Measurements from ENCODE around the gene P4HA3.
A peak's percentile ranks its signal among the peaks of the same experiment; 100 is the strongest.

The P4HA3 gene

DNA sequence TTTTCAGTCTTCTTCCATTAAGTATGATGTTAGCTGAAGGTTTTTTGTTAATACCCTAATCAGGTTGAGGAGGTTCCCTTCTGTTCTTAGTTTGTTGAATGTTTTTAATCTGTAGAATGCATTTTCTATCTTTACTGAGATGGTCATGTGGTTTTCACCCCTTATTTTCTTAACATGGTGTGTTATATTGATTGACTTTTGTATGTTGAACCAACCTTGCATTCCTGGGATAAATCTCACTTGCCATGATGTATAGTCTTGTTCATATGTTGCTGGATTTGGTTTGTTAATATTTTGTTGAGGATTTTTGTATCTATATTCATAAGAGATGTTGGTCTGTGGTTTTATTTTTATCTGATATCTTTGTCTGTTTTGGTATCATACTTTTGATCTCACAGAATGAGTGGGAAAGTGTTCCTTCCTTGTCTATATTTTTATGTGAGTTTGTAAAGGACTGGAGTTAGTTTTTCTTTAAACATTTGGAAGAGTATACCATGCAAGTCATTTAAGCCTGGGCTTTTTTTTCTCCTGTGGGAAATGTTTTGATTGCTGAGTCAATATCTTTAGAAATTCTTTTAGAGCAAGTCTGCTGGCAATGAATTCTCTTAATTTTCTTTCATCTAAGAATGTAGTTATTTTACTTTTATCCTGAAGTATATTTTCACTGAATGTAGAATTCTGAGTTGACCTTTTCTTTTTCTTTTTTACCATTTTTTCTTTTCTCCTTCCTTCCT, 5.5 kb upstream of the P4HA3 start:
- DNase-seq (ENCODE audit: low spot score), result no peak

DNA sequence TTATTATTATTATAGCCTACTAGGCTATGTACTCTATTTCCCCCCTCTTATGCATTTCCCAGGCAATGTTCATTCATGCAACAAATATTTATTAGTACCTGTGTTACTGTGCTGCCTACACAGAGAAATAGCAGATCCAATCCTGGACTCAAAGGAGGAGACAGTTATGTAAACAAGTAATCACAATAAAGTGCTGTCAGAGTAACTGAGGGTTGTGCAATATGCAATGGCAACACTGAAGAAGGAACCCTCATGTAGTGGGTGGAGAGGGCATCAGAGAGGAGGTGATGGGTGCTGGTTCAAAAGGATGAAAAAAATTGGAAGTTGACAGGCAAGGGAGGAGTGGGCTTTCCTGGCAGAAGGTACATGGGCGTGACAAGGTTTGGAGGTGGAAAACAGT, 886 bp upstream of the P4HA3 start:
- no peak for DNase-seq (ENCODE audit: low spot score)

DNA sequence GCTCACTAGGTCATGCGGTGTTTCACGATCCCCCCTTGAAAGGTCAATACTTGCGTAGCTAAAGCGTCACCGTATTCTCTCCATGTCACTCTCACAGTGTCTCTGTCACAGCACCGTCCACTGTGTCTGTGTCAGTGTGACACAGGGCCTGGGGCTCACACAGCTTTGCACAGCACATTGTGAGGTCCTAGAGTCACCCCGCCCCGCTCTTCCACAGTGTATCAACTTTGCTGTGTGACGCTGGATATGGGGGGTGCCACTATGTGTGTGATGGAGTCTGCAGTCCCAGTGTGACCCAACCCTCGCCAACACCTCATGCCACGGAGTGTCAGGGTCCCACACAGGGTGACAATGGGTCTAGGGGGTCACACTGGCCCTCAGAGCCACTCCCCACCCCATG, 583 bp downstream of the P4HA3 start:
- no peak for DNase-seq (ENCODE audit: low spot score)

DNA sequence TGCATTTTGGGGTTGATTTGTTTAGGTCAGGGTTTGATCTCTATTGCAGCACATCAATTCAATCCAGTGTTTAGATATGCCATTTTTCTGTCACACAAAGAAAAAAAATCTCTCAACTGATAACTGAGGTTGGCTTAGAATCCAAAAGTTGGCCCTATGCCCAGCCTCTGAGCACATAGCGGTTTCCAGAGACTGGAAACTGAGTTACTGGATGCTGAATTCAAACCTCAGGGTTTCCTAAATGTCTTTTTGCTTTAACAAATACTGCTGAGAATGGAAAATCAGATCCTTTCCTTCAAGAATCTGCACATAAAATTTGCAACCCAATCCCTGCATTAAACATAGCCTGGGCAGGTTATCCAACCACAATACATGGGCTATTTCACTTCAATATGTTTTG, 4.0 kb downstream of the P4HA3 start:
- no peak for DNase-seq (ENCODE audit: low spot score)

DNA sequence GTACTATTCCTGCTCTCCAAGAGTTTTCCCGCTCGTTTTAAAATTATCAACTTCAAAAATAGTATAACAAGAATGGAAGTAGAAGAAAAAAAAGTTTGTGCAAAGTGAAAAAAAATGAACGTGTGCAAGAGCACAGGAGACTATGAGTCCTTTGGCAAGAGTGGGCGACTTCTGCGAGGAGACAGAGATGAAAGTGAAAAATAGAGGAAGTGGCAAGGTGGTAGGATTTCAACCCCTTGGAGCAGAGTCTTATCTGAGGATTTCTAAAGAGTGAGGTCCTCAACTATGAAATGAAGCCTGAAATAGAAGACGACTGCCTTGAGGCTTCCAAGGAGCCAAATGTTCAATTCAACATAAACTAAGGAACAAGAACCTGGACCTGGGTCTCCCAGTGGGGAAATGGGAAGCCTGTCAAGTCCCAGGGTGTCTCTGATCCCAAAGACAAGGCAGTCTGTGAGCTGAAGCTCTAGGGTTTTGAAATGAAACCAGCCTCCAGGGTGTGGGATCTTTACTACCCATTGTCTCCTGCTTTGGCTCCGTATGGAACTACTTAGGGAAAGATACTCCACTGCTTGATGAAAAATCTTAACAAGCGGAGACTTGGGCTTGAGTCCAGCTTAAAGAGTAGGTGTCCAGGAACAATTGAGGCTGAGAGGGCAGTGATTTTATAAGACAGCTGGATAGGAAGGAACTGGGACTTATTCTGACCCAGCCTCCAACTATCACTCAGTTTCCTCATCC, 4.8 kb downstream of the P4HA3 start:
- peak; percentile 8 for DNase-seq (ENCODE audit: low spot score)

DNA sequence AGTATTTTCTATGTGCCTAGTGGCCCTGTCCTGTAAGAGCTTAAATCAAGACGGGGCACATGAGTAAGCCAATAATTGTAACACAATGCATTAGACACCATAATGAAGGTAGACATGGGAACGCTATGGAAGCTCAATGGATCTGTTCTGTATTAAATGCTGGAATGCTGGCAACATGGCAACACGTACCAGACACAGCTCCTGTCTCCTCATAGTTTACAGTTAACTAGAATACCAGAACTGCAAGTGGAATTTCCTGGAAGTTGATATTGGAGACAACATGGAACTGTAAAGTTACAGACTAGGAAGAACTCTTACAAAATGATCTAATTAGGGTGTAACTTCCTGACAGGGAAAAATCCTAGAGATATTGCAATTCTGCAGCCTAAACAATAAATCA, 12.4 kb downstream of the P4HA3 start:
- no peak for DNase-seq (ENCODE audit: low spot score)

DNA sequence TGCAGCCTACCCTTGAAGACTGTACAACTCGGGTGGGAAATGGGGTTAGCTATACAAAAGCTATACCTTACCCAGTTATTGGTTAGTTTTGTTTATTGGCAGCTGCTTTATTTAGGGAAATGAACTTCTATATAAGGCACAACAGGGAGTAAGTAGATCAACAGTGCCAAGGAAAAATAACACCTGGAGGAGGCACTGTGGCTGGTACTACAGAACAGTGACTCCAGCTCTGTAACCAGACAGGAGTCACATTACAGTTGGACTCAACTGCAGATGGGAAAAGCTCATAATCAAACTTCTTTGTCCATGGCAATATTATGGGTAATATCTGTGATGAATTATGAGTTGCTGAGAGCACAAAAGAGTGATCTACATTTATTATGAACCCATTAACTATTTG, 14.0 kb downstream of the P4HA3 start:
- DNase-seq (ENCODE audit: low spot score), result no peak

DNA sequence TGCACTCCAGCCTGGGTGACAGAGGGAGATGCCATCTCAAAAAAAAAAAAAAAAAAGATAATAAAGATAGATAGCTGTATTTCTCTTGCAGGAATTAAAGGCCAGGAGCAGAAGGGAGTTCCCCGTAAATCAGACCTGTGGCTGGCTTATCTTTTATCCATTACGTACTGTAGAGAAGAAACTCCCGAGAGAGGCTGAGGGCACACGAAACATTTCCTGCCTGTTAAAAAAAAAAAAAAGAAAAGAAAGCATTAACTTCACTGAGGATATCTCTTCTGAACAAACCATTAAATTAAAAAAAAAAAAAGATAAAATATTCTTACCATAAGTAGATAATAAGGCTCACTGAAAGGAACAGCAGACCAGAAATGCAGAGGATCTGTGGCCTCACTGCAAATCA, 22.5 kb downstream of the P4HA3 start:
- DNase-seq (ENCODE audit: low spot score), result peak; percentile 15

DNA sequence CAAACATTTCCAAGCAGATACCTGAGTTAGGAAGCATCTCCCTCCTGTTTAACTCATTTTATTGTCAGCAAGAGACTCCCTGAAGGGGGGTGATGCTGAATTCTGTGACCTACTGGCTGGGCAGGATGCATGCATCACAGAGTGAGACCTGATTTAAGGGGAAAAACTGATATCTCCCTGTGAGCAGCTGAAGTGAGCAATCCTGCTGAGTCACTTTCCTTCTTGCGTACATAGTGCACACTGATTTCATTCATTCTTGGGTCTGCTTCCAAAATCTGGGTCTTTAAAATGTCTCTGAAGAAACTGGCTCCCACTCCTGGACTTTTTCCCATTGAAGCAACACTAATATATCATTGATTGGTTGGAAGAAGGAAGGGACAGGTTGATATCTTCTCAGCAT, 23.3 kb downstream of the P4HA3 start:
- DNase-seq (ENCODE audit: low spot score), result peak; percentile 74

DNA sequence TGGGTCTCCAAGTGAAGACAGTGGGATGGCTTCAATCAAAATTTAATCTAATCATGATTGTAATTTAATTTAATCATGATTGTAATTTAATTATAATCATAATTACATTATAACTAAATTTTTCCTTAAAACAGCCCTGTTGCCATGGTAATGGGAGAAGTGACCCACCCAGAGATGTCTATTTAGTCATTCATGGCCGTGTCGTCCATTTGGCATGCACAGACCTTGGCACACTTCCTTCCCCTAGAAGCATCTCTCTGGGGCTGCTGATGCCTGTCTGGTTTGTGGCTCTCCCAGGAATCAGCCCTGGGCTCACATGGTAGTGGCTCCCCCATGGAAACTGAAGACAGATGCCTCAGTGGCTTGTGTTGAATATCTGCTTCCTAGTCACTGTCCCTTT, 27.0 kb downstream of the P4HA3 start:
- DNase-seq (ENCODE audit: low spot score), result no peak

DNA sequence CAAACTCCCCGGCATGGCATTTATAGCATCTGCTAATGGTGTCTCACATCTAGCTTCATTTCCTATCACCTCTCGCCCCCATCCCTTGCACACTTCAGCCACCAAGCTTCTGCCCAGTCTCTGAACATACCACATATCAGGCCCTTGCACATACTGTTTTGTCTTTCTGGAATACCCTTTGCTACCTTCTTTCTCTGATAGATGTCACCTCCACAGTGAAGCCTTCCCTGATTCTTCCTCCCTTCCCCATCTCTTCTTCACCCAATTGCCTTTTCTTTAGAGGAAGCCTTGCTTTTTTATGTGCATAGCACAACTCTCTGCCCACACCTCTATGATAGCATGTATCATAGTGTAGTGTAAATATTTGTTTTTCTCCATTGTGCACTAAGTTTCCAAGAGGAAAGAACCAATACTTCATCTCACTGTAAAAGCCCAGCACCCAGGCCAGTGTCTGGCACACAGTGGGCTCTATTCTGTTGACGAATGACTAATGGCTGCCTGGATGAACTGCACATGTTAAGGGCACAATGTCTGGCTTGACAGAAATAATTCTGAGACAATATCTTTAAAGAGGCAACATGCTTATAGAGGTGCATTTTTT, 27.8 kb downstream of the P4HA3 start:
- DNase-seq (ENCODE audit: low spot score), result no peak

DNA sequence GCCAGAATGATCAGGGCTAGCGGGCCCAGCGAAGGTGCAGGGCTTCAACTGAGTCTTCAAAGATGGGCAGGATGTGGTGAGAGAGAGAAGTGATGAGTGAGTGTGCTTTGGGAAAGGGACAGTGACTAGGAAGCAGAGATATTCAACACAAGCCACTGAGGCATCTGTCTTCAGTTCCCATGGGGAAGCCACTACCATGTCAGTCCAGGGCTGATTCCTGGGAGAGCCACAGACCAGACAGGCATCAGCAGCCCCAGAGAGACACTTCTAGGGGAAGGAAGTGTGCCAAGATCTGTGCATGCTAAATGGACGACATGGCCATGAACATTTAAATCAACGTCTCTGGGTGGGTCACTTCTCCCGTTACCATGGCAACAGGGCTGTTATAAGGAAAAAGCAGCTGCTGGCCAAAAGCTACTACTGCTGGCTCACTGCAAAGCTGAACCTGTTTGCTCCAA, 28.5 kb downstream of the P4HA3 start:
- DNase-seq (ENCODE audit: low spot score), result no peak

DNA sequence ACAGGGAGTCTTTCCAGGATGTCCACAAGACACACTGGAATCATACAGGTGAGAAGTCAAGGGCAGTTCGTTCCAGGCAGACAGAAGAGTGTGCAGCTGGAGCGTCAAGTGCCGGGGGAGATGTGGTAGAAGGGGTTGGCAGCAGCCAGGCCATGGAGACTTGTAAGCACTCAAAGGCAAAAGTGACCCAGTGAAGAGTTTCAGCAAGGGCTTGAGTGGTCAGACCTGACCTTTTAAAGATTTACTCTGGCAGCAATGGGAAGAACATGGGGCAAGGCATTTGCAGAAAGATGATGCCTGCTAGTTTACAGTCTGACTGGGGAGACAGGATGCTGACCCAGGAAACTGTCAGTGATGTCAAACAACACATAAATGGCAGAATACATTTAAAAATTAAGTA, 29.0 kb downstream of the P4HA3 start:
- no peak for DNase-seq (ENCODE audit: low spot score)

DNA sequence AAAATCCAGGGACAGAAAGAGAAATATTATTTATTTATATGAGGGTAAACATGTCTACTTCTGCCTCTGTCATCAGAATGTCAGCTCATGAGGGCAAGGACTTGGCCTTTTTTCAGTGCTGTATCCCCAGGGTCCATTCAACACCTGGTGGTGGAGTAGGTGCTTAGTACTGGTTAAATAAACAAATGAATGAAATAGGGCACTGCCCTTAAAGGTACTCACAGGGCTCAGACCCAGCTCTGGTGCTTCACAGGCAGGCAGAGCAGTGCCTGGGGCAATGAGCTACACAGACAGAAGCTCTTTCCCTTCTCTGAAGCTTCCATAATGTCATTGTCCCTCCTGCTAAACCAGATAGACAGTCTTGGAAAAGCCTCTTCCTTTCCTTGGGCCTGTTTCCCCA, 30.9 kb downstream of the P4HA3 start:
- DNase-seq (ENCODE audit: low spot score), result no peak

DNA sequence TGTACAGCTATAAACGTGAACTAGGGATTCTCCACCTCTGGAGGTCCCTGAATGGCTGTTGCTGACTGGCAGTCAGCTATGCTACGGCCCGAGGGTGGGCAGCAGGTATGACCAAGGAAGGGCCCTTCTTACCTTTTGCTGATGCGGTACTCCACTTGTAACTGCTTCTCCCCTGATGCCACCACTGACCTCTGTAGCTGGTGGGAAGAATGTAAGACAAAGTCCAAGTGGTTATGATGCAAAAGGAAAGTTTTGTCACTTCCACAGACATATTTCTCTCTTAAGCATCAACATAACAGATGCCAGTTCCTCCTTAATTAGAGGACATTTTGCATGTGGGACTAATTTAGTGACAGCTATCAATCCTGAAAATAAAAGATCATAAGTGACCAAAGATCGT, 32.2 kb downstream of the P4HA3 start:
- no peak for DNase-seq (ENCODE audit: low spot score)

DNA sequence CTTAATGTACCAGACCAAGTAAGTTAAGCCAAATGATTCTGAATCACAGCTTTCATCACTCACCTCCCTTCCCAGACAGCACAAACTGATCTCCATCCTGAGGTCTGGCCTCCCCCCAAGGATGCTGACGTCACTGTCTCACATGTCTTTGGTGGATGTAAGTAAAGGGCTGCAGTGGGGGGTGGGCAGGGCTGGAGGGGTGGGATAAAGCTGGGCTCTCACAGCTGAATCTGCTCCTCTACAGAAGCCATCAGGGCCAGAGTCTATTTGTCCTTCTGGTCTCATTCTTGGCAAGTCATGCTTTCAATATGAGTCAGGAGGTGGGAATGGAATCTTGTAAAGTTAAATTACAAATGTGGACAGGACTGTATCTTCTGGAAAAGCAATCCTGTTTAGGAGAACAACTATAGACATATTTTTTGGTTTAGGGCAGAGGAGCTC, 32.7 kb downstream of the P4HA3 start:
- no peak for DNase-seq (ENCODE audit: low spot score)

DNA sequence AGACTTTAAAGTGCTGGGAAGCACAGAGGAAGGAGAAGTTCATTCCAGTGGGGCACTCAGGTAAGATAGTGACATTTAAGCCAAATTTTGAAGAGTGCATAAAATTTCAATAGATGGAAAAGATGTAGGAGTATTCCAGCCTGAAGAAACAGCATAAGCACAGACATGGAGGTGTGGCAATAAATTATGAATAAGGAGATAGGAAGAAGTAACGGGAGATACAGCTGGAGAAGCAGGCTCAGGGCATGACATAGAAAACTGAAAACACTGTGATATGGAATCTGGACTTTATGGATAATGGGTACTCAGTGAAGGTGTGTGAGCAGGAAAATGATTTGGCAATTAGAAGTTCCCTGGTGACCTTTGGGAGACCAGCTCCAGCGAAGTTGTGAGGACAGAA, 33.3 kb downstream of the P4HA3 start:
- DNase-seq (ENCODE audit: low spot score), result no peak

DNA sequence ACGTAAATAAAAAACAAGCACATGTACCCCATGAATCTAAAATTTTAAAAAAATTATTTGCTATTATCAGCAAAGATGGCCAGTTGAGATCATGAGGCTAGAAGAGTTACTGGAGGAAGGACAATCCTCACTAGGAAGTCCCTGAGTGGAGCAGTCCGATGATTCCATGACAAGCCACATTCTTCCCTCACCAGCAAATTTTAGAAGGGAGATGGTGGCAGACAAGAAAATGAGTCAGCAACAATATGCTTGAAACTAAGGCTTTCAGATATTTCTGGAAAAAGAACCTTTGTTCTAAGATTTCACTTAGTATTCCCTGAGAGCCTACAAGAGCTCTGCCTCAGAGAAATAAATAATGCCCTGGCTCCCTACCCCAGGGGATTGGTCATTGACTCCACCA, 34.9 kb downstream of the P4HA3 start:
- DNase-seq (ENCODE audit: low spot score), result peak; percentile 38

DNA sequence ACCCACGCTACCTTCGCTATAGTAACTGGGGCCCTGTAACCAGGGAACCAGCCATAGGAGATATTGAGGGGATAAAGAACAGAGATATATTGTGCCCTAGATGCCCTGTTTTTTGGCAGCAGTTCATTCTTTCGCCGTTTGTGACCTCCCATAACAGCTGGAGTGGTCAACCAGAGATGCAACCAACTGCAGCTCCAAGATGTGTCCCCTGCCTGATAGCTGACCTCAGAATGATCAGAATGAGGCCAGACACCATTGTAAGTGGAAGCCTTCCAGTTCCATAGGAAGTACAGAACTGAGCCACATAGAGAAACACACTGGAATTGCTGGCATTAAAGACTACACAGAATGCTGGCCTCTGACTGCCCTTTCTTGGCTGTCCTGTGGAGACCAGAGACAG, 39.2 kb downstream of the P4HA3 start:
- DNase-seq (ENCODE audit: low spot score), result no peak

DNA sequence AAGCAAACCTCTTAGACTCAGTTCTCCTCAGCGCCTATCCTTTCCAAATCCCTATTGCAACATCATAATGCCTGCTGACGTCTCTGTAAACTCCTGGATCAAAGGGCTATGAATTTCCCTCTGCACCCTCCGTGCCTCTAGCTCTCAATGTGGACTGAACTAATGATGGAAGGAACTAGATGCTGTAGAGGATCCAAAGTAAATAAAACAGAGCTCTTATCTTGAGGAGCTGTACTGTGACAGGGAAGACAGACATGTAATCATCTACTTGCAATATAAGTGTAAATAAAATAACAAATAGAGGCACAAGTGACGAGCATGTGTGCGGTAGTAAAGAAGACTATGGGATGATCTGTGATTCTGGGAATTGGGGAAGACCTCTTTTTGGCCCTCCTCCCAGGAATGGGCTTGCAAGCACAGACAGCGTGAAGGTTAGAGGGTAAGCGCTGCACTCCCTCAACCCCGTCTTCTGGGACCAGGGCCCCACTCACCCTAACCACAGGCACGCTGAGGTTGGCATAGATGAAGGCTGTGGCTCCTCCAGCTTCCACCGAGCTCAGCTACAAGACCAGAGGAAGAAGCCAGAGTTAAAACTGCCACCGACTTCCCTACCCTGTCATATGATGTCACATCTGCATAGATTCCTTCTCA, 42.2 kb downstream of the P4HA3 start:
- no peak for DNase-seq (ENCODE audit: low spot score)

DNA sequence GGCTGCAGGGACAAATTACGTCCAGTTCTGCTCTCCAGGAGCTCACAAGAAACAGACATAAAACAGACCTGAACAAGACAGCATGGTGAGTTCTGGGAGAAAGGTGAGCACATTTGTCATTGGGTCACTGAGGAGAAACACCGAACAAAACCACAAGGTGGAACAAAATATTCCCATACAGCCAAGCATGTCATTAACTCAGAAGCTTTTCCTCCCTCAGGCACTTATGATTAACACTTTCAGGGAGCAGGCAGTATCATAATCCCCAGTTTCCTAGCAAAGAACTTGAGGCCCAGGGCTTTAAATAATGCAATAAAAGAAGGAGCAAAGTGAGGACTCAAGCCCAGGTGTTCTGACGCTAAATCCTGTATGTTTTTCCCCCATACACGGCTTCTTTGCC, 43.0 kb downstream of the P4HA3 start:
- DNase-seq (ENCODE audit: low spot score), result no peak

DNA sequence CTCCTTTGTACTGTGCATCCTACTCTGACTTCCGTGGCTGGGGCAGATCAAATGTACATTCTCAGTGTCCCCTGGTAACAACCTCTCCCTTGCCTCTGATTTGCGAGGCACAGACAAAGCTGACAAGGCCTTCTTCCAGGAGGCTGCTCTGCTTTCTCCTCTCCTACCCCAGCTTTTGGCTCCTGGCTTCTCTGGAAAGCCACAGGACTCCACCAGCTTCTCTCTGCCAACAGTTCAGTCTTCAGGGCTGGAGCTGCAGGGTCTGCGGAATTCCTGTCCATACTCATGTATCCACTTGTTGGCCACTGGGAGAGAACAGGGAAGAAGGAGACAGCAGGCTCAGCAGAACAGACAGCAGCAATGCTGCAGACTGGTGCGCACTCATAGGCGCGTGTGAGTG, 44.4 kb downstream of the P4HA3 start:
- no peak for DNase-seq (ENCODE audit: low spot score)

DNA sequence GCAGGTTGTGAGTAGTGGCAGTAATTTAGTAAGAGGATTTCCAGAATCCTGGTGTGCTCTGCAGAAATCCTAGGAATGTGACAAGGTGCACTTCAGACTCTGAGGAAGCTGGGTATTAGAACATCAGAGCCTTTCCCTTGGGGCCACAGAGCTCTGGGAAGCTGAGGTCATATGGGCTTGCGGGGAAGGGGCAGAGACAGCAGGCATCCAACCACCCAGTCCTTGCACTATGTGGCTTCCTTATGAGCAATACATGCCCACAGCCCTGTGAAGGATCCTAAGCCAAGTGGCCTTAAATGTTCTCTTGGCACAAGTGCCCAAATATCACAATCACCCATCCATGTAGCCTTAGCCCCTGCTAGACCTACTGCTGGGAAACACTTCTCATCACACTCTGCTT, 46.2 kb downstream of the P4HA3 start:
- DNase-seq (ENCODE audit: low spot score), result no peak
